Lower lobe of right lung (tissue), 2 donors: ENCODE measurements around the gene MFGE8. TPM values are rescaled to one million over a fixed set of nuclear protein-coding genes. Genes with fewer than 3 reads are reported as not detected.

Experiments
- ATAC-seq, 2 donors: fragments of 200-7000 bp; cut with Tn5 transposase; one replicate each; pipeline ENCODE4 v1.9.1; 2020 to 2022; ENCODE audit warnings: mild to moderate bottlenecking in 2 of 2, moderate library complexity in 2 of 2
- DNase-seq: peaks from one replicate; pipeline ENCODE4 v3.0.0-alpha.2; 2020
- H3K27ac ChIP-seq: fragments of 200-600 bp; one replicate; pipeline ENCODE4 v1.8.0; 2022
- H3K27me3 ChIP-seq: fragments of 200-600 bp; one replicate; pipeline ENCODE4 v1.8.0; 2022; ENCODE audit warnings: low read depth
- H3K36me3 ChIP-seq: fragments of 200-600 bp; one replicate; pipeline ENCODE4 v1.8.0; 2022; ENCODE audit warnings: mild to moderate bottlenecking
- H3K4me1 ChIP-seq: fragments of 200-600 bp; one replicate; pipeline ENCODE4 v1.8.0; 2022
- H3K4me3 ChIP-seq: fragments of 200-600 bp; one replicate; pipeline ENCODE4 v1.8.0; 2022; ENCODE audit warnings: mild to moderate bottlenecking
- H3K9me3 ChIP-seq: fragments of 200-600 bp; one replicate; pipeline ENCODE4 v1.8.0; 2022
- CTCF ChIP-seq: fragments of 200-600 bp; IDR thresholded peaks from one replicate; pipeline ENCODE4 v1.8.0; 2022; ENCODE audit warnings: antibody characterized with exemption, mild to moderate bottlenecking
- intact Hi-C: fragments of 100-400 bp; cut with DNase I; formaldehyde crosslinking; loops from one replicate; pipeline ENCODE4 v1.11.0; 2022
- total RNA-seq: library from RNA; stranded (reverse); fragmentation: NEBNext Ultra II Directional; extraction: Animal tissue kit (Norgen Biotek cat#: 25700); gene quantifications from one replicate; pipeline ENCODE4 v1.2.1, GENCODE V29; 2021
- donor health status: DM: no; HTN: yes; CAD: no; lungs with severe emphysema.

Gene MFGE8
- total RNA-seq, 1 donor from 2014 or later, result 125 TPM

GRCh38 chr15:88920186-88920891, 7.2 kb upstream of the MFGE8 start:
- Histone ChIP-seq H3K4me1 (no peaks in the 10 kb centered on the region), H3K36me3 (no peaks in the 10 kb centered on the region), H3K9me3 (no peaks in the 10 kb centered on the region), H3K27ac (no peak overlapping the region), H3K27me3 (no peaks in the 10 kb centered on the region), H3K4me3 (no peak overlapping the region)
- intact Hi-C loops, result no loop called here
- DNase-seq (no peak), ATAC-seq (no peak)
- TF ChIP-seq CTCF, result no peak

- Histone ChIP-seq H3K9me3 (no peaks in the 10 kb centered on the region), H3K4me1 (peaks cover 3% of the 10 kb centered on the region), H3K27me3 (no peaks in the 10 kb centered on the region), H3K36me3 (no peaks in the 10 kb centered on the region), H3K4me3 (no peak overlapping the region), H3K27ac (no peak overlapping the region)
- no peak for DNase-seq
- no peak for TF ChIP-seq CTCF
- intact Hi-C loops, result no loop called here
- peak; percentile 83 to 90 for ATAC-seq
Measured at GRCh38 chr15:88918738-88919137, 5.6 kb upstream of the MFGE8 start.

DNA sequence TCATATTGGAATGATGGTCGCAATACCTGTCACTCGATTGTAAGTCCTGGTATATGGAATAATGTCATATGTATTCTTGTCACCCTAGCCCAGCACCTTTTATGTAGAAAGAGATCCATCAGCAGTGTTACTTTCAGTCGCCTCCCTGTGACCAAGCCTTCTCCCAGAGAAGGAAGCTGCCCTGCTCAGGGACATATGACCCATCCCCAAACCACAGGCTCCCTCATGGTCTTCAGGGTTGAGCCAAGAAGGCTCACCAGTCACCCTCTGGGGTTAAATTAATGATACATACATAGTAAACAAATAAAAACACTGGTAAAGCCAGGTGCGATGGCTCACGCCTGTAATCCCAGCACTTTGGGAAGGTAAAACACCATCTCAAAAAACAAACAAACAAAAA, 4.6 kb upstream of the MFGE8 start:
- intact Hi-C loops, result no loop called here
- ATAC-seq, result no peak
- Histone ChIP-seq H3K4me3 (no peak overlapping the region), H3K27ac (no peak overlapping the region), H3K36me3 (no peaks in the 10 kb centered on the region), H3K9me3 (no peaks in the 10 kb centered on the region), H3K27me3 (no peaks in the 10 kb centered on the region), H3K4me1 (peaks cover 7% of the 10 kb centered on the region)
- DNase-seq, result no peak
- no peak for TF ChIP-seq CTCF

DNA sequence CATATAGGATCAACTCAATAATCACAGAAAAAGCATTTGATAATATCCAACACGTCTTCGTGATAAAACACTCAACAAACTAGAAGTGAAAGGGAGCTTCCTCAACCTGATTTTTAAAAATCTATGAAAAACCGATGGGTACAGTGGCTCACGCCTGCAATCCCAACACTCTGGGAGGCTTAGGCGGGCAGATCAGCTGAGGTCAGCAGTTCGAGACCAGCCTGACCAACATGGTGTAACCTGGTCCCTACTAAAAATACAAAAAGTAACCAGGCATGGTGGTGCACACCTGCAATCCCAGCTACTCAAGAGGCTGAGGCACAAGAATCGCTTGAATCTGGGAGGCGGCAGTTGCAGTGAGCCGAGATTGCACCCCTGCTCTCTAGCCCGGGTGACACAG, 2.2 kb upstream of the MFGE8 start:
- Histone ChIP-seq H3K27ac (no peak overlapping the region), H3K4me3 (no peak overlapping the region), H3K4me1 (peaks cover 25% of the 10 kb centered on the region), H3K9me3 (no peaks in the 10 kb centered on the region), H3K27me3 (no peaks in the 10 kb centered on the region), H3K36me3 (no peaks in the 10 kb centered on the region)
- DNase-seq (no peak), ATAC-seq (no peak)
- TF ChIP-seq CTCF, result no peak
- intact Hi-C loops, result no loop called here

DNA sequence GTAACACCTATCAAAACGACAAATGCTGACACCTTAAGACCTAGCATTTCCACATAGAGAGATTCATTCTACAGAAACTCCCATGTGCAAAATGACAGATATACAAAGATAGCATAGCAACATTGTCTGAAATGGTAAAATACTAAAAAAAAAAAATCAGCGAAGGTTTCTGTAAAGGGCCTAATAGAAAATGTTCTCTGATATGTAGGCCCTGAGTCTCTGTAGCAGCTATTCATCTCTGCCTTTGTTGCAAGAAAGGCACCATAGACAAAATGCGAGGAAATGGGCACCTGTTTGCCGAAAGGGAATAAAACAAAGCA, 631 bp upstream of the MFGE8 start:
- H3K27ac ChIP-seq, result peak overlapping the region; percentile 75
- H3K27me3 ChIP-seq, result no peaks in the 10 kb centered on the region
- ATAC-seq, result no peak
- peaks cover 25% of the 10 kb centered on the region for H3K4me1 ChIP-seq
- H3K36me3 ChIP-seq, result peaks cover 9% of the 10 kb centered on the region
- DNase-seq, result no peak
- intact Hi-C loops, result no loop called here
- H3K4me3 ChIP-seq, result peak overlapping the region; percentile 86
- no peak for TF ChIP-seq CTCF
- H3K9me3 ChIP-seq, result no peaks in the 10 kb centered on the region
